Measurements from ENCODE around the gene CYFIP2. TPM values are rescaled to one million over a fixed set of nuclear protein-coding genes. Genes with fewer than 3 reads are reported as not detected.

Gene CYFIP2
- total RNA-seq, 1 donor from 2014 or later, result 24.7 TPM

GRCh38 chr5:157312492-157312891 is 46.6 kb downstream of the CYFIP2 start:
- ATAC-seq (peak; percentile 96), DNase-seq (ENCODE audit: low spot score) (peak; percentile 60)

- ATAC-seq (no peak), DNase-seq (ENCODE audit: low spot score) (no peak)
Observed at GRCh38 chr5:157322581-157322980, 56.7 kb downstream of the CYFIP2 start.

- no peak for ATAC-seq
- DNase-seq (ENCODE audit: low spot score), result no peak
Observed at GRCh38 chr5:157323107-157323706, 57.3 kb downstream of the CYFIP2 start.

- ATAC-seq, result no peak
- DNase-seq (ENCODE audit: low spot score), result no peak
Observed at GRCh38 chr5:157324237-157324636, 58.3 kb downstream of the CYFIP2 start.

- DNase-seq (ENCODE audit: low spot score), result no peak
- peak; percentile 35 for ATAC-seq
Observed at GRCh38 chr5:157326440-157327005, 60.6 kb downstream of the CYFIP2 start.

- ATAC-seq (no peak), DNase-seq (ENCODE audit: low spot score) (no peak)
Observed at GRCh38 chr5:157327771-157328170, 61.8 kb downstream of the CYFIP2 start.

GRCh38 chr5:157328277-157328912 is 62.5 kb downstream of the CYFIP2 start:
- peak; percentile 99 for ATAC-seq

GRCh38 chr5:157331807-157332206 is 65.9 kb downstream of the CYFIP2 start:
- ATAC-seq (no peak), DNase-seq (ENCODE audit: low spot score) (no peak)

More at GRCh38 chr5:157328277-157328912, 62.5 kb downstream of the CYFIP2 start:
- peak; percentile 63 for DNase-seq (ENCODE audit: low spot score)

- peak; percentile 59 for ATAC-seq
- no peak for DNase-seq (ENCODE audit: low spot score)
Observed at GRCh38 chr5:157335534-157336422, 69.9 kb downstream of the CYFIP2 start.

- ATAC-seq (peak; percentile 80), DNase-seq (ENCODE audit: low spot score) (no peak)
Observed at GRCh38 chr5:157336423-157336744, 70.5 kb downstream of the CYFIP2 start.

- ATAC-seq (no peak), DNase-seq (ENCODE audit: low spot score) (no peak)
Observed at GRCh38 chr5:157339409-157339808, 73.5 kb downstream of the CYFIP2 start.

GRCh38 chr5:157342822-157343402 is 77.0 kb downstream of the CYFIP2 start:
- ATAC-seq (peak; percentile 70), DNase-seq (ENCODE audit: low spot score) (no peak)

- DNase-seq (ENCODE audit: low spot score) (no peak), ATAC-seq (no peak)
Observed at GRCh38 chr5:157343842-157344790, 78.2 kb downstream of the CYFIP2 start.

- DNase-seq (ENCODE audit: low spot score) (no peak), ATAC-seq (no peak)
Observed at GRCh38 chr5:157345067-157345466, 79.1 kb downstream of the CYFIP2 start.

- DNase-seq (ENCODE audit: low spot score) (no peak), ATAC-seq (no peak)
Observed at GRCh38 chr5:157345485-157345884, 79.6 kb downstream of the CYFIP2 start.

GRCh38 chr5:157347301-157348048 is 81.6 kb downstream of the CYFIP2 start:
- ATAC-seq, result no peak
- DNase-seq (ENCODE audit: low spot score), result no peak

GRCh38 chr5:157348049-157348400 is 82.1 kb downstream of the CYFIP2 start:
- ATAC-seq (no peak), DNase-seq (ENCODE audit: low spot score) (no peak)

- ATAC-seq, result no peak
Observed at GRCh38 chr5:157350939-157351801, 85.2 kb downstream of the CYFIP2 start.

GRCh38 chr5:157351802-157352092 is 85.8 kb downstream of the CYFIP2 start:
- ATAC-seq (no peak), DNase-seq (ENCODE audit: low spot score) (no peak)

More at GRCh38 chr5:157350939-157351801, 85.2 kb downstream of the CYFIP2 start:
- no peak for DNase-seq (ENCODE audit: low spot score)

All from left lobe of liver (tissue), 2 donors.